ENCODE data around the gene OR4D2. TPM values are rescaled to one million over a fixed set of nuclear protein-coding genes. Genes with fewer than 3 reads are reported as not detected.

Gene OR4D2
- total RNA-seq, 2 donors from 2014 or later: not detected

DNA sequence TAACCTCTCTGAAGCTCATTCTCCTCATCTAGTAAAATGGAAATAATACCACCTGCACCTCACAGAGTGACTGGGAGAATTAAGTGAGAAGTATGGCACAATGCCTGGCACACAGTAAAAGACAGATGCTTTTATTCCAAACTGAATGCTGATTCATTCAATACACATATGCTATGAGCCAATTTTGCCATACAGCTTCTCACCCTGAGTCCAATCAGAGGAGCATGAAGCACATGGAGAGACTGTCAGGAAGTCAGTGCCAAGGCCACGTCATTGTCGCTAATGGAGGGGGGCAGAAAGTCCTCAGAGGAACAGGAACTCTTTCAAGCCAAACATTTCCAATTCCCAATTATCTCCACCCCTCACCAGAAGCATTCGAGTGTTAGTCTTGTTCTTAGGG lies 40.7 kb downstream of the OR4D2 start:
- ATAC-seq (ENCODE audit: insufficient number of reproducible peaks, low FRiP score, low read depth) (no peak), DNase-seq (ENCODE audit: low spot score) (no peak)
- Histone ChIP-seq H3K4me1 (ENCODE audit: control insufficient read depth in 1 of 2, low read depth in 2 of 2) (no peaks in the 10 kb centered on the region), H3K9me3 (no peaks in the 10 kb centered on the region), H3K27ac (no peak overlapping the region), H3K36me3 (peaks cover 17% of the 10 kb centered on the region), H3K4me3 (no peak overlapping the region), H3K27me3 (replicated peaks; ENCODE audit: insufficient read depth) (no peaks in the 10 kb centered on the region)
- TF ChIP-seq, protein P1, sequence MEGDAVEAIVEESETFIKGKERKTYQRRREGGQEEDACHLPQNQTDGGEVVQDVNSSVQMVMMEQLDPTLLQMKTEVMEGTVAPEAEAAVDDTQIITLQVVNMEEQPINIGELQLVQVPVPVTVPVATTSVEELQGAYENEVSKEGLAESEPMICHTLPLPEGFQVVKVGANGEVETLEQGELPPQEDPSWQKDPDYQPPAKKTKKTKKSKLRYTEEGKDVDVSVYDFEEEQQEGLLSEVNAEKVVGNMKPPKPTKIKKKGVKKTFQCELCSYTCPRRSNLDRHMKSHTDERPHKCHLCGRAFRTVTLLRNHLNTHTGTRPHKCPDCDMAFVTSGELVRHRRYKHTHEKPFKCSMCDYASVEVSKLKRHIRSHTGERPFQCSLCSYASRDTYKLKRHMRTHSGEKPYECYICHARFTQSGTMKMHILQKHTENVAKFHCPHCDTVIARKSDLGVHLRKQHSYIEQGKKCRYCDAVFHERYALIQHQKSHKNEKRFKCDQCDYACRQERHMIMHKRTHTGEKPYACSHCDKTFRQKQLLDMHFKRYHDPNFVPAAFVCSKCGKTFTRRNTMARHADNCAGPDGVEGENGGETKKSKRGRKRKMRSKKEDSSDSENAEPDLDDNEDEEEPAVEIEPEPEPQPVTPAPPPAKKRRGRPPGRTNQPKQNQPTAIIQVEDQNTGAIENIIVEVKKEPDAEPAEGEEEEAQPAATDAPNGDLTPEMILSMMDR (IDR thresholded peaks at IDR 0.05): no peak

DNA sequence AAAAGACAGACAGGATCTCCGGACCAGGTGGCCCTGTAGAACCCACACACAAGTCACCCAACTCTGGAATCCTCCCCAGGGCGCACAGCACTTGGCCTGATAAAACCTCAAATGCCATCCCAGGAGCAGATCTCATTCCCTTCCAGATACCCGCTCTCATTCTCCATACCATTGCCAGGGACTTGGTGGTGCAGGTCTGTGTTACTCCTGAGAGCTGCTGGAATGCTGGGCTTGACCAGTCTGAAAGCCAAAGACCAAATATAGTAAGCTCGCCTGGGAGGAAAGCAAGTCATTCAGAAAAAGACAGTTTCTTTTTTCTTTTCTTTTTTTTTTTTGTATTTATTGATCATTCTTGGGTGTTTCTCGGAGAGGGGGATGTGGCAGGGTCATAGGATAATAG lies 41.6 kb downstream of the OR4D2 start:
- ATAC-seq (ENCODE audit: insufficient number of reproducible peaks, low FRiP score, low read depth): no peak
- Histone ChIP-seq H3K4me3 (no peak overlapping the region), H3K4me1 (ENCODE audit: control insufficient read depth in 1 of 2, low read depth in 2 of 2) (no peaks in the 10 kb centered on the region), H3K9me3 (no peaks in the 10 kb centered on the region), H3K27me3 (replicated peaks; ENCODE audit: insufficient read depth) (no peaks in the 10 kb centered on the region), H3K27ac (no peak overlapping the region), H3K36me3 (peaks cover 25% of the 10 kb centered on the region)
- TF ChIP-seq, protein P1 (IDR thresholded peaks at IDR 0.05): no peak
- no peak for DNase-seq (ENCODE audit: low spot score)

DNA sequence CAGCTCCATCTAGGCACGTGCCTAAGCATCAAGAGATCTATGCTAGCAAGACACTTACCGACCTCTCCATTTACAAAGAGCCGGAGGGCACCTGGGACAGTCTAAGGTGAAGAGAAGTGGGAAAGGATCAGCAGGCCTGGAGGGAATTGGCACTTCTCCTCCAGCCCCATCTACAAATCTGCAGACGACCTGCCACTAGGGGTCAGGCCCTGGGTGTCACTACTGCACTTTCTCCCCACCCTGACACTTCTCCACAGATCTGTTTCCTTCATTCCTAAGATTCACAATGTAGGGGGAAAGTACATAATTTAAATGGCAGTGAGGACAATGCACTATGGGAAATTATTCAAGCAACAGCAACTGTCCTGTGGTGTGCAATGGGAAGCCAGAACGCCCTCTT lies 44.1 kb downstream of the OR4D2 start:
- Histone ChIP-seq H3K36me3 (peaks cover 23% of the 10 kb centered on the region), H3K27me3 (replicated peaks; ENCODE audit: insufficient read depth) (no peaks in the 10 kb centered on the region), H3K9me3 (no peaks in the 10 kb centered on the region), H3K4me1 (ENCODE audit: control insufficient read depth in 1 of 2, low read depth in 2 of 2) (no peaks in the 10 kb centered on the region), H3K4me3 (no peak overlapping the region), H3K27ac (no peak overlapping the region)
- no peak for DNase-seq (ENCODE audit: low spot score)
- ATAC-seq (ENCODE audit: insufficient number of reproducible peaks, low FRiP score, low read depth): no peak
- TF ChIP-seq, protein P1 (IDR thresholded peaks at IDR 0.05): no peak

DNA sequence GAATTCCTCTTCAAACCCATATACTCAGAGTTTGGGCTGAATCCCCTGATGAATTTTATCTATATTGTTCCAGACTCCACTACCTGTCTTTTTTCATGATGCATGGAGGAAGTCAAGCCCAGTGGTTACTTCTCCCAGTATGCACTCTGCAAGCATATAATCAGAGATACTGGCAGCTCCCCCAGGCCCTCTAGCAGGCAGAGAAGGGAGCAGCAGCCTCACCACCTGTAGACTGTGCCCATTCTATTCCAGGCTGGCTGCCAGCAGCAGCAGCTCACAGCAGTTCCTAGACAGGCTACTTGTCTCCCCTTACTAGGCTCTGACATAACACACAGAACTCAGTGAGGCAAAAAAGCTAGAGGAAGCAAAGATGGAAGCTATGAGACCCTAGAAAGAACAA lies 48.9 kb downstream of the OR4D2 start:
- Histone ChIP-seq H3K27me3 (replicated peaks; ENCODE audit: insufficient read depth) (no peaks in the 10 kb centered on the region), H3K4me1 (ENCODE audit: control insufficient read depth in 1 of 2, low read depth in 2 of 2) (peaks cover 5 to 8% of the 10 kb centered on the region in 2 donors), H3K27ac (no peak overlapping the region), H3K4me3 (no peak overlapping the region), H3K9me3 (no peaks in the 10 kb centered on the region), H3K36me3 (peaks cover 13% of the 10 kb centered on the region)
- no peak for DNase-seq (ENCODE audit: low spot score)
- no peak for ATAC-seq (ENCODE audit: insufficient number of reproducible peaks, low FRiP score, low read depth)
- TF ChIP-seq, protein P1 (IDR thresholded peaks at IDR 0.05): no peak

DNA sequence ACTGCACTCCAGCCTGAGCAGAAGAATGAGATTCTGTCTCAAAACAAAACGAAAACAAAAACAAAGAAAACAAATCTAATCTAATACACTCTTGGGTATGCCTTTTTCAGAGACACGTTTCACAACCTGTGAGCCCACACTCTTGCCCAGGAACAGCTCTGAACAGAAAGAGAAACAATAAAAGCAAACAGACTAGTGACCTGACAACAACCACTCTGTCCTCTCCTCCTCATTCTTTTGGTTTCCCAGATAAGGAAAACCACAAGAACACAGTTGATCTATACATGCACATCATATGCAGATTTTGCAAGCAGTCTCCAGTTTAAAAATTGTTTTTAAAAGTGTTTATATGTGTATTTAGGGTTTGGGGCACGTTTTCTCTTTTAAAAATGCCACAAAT lies 51.0 kb downstream of the OR4D2 start:
- Histone ChIP-seq H3K27me3 (replicated peaks; ENCODE audit: insufficient read depth) (no peaks in the 10 kb centered on the region), H3K4me3 (no peak overlapping the region), H3K27ac (no peak overlapping the region), H3K36me3 (peaks cover 6% of the 10 kb centered on the region), H3K4me1 (ENCODE audit: control insufficient read depth in 1 of 2, low read depth in 2 of 2) (peaks cover 5 to 8% of the 10 kb centered on the region in 2 donors), H3K9me3 (no peaks in the 10 kb centered on the region)
- no peak for DNase-seq (ENCODE audit: low spot score)
- ATAC-seq (ENCODE audit: insufficient number of reproducible peaks, low FRiP score, low read depth): no peak
- TF ChIP-seq, protein P1 (IDR thresholded peaks at IDR 0.05): no peak
